Fibroblast of skin of scalp (primary cell): ENCODE measurements around the gene TLCD3A. TPM values are rescaled to one million over a fixed set of nuclear protein-coding genes. Genes with fewer than 3 reads are reported as not detected.
"Not testable (repeated sequence)": the region's sequence is repeated elsewhere in the genome, so short reads cannot be mapped to it uniquely, and the experiment has no call there.

Source experiments
- DNase-seq: peaks from one replicate; pipeline ENCODE4 v3.0.0-alpha.2; 2013
- polyA plus RNA-seq, 2 experiments: library from polyadenylated mRNA; unstranded; fragments of 120-200 nt; gene quantifications; one replicate each; pipeline ENCODE4 v1.2.1, GENCODE V29; 2013; ENCODE audit not compliant: insufficient read length in 2 of 2

The TLCD3A gene
- 31.2 TPM for polyA plus RNA-seq (2013, experiment 1 of 2; ENCODE audit: insufficient read length)
- 34.7 TPM for polyA plus RNA-seq (2013, experiment 2 of 2; ENCODE audit: insufficient read length)

DNA sequence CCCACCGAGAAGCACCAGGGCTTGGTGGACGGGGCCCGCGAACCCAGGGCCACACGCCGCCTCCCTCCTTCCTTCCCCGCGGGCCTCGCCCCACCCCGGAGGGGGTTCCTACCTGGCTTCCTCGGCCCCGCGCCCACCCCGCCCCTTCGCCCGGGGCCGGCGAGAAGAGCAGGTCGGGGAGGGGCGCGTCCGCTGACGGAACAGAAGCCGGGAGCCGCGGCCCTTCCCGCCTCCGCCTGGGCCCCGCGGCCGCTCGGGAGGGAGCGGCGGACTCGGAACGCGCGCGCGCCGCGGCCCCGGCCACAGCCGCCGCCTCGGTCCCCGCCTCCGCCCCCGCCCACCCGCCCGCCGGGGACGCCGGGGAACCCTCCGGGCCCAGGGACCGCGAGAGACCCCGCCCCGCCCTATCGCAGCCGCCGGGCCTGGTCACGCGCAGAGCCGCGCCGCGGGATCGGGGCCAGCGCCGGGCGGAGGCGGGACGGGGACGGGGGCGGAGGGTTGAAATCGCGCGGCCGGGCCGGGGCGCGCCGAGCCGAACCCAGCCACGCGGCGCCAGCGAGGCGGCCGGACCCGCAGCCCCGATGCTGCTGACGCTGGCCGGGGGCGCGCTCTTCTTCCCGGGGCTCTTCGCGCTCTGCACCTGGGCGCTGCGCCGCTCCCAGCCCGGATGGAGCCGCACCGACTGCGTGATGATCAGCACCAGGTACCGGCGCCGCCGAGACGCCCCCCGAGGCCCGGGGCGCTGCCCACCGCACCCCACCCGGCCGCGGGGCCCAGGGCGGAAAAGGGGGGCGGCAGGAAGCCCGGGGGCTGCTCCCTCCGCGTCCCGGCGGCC is at the start of gene TLCD3A:
Gene TLCD3A (plus strand): TSS at position 530 of the 835 bp plus-strand sequence. CDS start 52 bp downstream, at position 582.
- DNase-seq: peak; percentile 76

DNA sequence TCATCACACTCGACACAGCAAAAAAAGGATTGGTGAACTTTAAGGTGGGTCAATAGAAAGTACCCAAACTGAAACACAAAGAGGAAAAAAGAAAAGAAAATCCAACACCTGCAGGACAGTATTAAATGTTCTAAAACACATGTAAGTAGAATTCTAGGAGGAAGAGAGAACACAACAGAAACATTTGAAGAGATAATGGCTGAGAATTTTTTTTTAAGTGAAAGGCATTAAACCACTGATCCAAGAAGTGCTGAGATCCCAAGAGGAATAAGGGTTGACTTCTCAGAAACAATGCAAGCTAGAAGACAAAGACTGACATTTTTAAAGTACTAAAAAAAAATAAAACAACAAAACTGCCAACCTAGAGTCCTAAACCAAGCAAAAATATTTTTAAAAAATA is 49.4 kb upstream of the TLCD3A start:
- no peak for DNase-seq

DNA sequence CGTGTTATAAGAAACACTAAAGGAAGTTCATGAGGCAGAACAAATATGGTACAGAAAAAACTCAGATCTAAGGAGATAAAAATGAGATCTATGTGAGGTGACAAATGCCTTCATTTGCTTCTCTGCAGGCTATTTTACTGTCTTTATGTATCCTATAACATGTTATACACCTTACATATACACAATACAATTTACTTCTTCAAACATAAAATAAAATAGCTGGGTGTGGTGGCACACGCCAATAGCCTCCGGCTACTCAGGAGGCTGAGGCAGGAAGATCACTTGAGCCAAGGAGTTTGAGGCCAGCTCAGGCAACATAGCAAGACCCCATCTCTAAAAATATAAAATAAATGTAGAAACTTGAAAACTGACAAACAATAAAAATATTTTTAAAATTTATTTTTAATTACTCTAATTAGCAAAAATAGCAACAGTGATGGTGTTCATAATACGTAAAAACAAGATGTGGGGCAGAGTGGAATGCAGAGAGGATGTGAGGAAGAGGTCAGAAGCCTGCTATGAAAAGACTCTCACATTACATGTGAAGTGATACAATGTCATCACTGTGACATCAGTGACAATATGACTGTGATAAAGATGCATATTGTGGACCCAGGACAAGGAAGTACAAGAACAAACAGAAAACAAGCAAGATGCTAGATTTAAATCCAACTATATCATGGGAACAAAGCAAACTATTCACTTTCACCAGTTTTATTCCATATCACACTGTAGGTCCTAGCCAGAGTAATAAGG is 48.7 kb upstream of the TLCD3A start:
- no peak for DNase-seq

DNA sequence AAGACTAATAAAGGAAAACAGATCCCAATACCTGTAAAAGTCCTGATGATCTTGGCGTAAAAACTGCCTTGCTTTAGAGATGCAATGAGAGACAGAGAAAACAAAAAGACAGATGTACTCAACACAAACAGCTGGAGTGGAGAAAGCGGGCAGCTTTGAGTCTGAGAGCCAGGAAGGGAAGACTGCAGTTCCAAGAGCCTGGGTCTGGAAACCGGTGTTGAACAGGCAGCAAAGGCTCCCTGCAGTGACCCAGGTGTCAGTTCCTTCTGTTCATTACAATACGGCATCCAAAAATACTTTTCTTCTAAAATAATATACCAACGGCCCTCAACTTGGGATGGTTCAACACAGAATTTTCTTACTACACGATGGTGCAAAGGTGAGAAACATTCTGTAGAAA is 47.4 kb upstream of the TLCD3A start:
- DNase-seq: no peak

DNA sequence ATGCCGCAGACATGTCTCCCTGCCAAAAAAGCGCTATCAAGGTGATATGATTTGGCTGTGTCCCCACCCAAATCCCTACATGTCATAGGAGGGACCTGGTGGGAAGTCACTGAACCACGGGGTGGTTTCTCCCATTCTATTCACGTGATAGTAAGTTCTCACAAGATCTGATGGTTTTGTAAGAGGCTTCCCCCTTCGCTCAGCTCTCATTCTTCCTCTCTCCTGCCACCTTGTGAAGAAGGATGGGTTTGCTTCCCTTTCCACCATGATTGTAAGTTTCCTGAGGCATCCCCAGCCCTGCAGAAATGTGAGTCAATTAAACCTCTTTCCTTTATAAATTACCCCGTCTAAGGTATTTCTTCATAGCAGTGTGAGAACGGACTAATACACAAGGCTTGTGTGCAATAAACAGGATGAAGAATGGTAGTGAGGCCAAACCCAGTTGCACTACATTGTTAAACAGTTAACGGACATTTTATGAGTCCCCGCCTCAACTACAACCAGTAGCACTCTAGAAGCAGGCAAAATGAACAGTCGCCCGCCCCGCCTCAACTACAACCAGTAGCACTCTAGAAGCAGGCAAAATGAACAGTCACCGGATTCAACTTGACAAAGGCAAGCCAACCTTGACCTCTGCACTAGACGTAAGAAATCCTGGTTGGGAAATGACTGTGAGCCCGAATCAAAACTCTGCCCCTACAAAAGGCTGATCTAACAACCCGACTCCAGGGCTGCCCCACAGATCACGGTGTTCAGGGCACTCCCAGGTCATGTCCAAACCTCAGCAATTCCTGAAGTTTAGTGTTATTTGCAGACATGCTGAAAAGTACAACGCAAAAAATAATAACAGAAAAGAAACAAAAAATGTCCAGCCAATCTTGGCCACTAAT is 44.1 kb upstream of the TLCD3A start:
- peak; percentile 57 for DNase-seq

DNA sequence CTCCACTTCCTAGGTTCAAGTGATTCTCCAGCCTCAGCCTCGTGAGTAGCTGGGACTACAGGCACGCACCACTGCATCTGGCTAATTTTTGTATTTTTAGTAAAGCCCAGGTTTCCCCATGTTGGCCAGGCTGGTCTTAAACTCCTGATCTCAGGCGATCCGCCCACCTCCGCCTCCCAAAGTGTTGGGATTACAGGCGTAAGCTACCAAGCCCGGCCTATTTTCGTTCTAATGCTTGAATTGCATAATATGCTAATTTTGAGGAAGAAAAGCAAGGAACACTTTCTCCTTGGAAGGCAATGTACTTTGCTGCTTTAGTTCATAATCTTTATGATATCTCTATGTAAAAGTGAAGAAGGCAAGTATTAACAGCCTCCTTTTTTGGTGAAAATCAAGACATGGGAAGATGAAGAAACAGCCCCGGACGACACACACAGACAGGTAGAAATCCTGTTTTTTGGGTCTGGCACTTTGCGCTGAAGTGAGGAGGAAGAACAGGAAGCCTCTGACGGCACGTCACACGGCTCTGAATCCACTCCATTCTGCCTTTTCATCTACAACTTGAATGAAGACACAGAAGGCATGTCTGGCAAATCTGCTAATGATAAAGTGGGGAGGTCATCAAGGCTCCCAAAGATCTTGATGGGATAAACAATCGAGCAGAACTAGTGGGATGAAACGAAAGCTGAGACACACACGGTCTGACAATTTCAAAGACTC is 42.7 kb upstream of the TLCD3A start:
- DNase-seq: no peak

DNA sequence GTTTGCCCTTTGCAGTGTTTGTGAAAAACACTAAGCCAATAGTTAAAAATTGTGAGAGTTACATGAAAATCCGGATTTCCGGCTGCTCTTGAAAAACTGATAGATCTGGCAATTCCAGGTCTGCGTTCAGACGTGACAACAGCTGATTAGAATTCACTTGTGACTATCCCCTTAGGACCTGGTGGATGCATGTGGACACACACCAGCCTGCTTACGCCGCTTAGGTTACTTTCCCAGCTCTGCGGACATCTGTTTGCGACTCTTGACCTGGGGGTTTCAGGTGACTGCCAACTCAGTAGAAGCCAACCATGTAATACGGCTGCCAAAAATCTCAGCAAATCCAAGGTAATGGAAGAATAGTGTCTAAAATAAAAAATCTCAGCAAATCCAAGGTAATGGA is 42.0 kb upstream of the TLCD3A start:
- DNase-seq: no peak

DNA sequence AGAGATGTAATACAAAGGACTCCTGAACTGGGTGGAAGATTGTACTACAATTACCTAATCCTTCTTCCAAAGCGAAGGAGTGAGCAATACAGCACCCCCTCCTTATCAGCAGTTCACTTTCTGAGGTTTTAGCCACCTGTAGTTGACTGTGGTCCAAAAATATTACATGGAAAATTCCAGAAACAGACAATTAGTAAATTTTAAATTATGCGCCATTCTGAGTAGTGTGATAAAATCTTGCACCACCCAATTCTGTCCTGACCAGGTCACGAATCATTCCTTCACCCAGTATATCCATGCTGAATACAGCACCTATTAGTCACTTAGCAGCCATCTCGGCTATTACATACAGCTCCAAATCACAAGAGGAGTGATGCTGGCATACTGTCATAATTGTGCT is 41.0 kb upstream of the TLCD3A start:
- DNase-seq: peak; percentile 77

DNA sequence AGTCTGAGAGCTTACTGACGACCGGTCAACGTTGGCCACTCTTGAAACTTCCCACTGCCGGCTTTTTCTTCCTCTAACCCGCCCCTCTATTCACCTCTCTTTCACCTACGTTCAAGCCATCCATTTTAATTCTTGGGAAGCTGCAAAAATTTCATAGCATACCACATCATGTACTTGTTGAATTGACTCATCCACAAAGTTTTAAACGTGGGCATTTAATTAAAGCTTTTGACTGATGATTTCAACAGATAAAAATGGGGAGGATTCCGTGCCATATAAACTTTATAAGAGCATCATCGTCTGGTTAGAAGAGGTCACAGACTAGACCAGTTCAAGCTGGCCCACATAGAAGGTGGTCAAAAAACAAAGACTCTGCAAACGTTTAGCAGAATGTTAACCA is 40.3 kb upstream of the TLCD3A start:
- DNase-seq: peak; percentile 89

DNA sequence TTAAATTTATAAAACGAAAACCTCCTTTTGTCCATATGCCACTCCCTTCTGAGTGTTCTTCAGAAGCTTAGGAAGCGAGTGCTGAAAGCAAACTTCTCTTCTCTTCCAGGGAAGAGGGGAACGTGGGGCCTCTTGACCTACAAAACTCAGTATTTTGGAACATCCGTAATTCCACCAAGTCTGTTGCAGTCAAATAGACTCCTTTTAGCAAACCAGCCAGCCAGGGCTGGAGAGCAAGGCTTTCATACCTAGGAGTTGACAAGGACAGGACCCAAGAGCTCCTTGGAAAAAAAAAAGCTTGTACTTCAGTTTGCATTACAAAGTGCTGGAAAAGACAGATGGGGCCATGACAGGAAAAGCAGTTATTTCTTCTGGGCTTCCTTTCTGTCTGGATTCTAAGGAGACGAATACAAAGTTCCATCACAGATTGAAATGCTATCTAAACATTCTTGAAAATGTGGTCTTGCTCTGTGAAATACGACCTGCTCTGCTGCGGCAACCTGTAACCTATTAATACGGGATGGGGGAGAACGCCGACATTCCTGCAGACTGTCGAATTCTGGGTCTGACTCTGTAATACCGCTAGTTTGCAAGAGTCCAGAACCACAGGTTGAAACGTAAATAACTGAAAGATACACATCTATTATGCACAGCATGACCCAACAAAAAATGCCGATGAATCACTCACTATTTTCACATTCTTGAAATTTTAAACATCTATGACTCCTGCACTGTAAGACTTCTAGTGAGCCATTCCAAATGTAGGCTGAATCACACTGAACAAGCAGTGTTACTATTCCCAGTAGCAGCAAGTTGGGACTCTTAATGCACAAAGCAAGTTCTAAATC is 38.4 kb upstream of the TLCD3A start:
- DNase-seq: peak; percentile 96

DNA sequence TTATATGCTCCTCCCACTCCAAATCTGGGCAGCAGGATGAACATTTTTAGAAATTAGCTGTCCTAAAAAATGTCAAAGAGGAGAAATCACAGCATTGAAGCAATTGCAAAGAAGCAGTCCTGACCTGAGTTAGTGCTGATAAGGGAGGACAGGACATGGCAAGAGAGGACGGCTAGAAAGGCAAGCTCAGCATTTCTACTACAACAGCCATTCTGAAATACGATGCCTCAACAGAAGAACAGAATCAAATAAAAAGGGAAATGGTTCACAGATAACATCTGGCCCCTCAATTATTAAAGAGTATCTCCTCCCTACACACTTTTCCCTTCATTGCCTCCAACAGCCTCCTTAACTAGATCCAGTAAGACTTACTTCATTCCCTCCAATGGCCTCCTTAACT is 36.0 kb upstream of the TLCD3A start:
- no peak for DNase-seq

DNA sequence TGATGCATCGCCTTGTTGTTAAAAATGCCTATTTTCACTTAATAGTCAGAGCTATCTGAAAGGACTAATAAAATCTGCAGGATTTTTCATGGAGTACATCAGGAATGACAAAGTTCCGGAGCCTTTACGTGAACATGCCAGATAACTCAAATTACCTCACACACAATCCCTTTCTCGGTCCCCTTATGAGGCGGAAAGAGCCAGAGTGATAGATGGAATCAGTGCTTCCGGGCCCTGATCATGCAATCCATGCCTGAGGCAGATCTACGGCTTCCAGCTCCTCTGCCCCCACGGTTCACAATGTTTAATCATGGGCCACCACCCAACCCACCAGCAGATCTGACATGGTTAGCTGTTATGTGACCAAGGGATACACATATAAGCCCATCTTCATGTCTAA is 34.7 kb upstream of the TLCD3A start:
- DNase-seq: no peak

DNA sequence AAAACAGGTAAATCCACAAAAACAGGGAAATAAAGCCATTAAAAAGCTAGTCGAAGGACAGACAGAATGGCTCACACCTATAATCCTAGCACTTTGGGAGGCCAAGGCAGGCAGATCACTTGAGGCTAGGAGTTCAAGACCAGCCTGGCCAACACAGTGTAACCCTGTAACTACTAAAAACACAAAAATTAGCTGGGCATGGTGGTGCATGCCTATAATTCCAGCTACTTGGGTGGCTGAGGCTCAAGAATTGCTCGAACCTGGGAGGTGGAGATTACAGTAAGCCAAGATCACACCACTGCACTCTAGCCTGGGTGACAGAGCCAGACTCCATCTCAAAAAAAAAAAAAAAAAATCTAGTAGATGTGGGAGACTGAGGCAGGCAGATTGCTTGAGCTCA is 34.3 kb upstream of the TLCD3A start:
- not testable (repeated sequence) for DNase-seq

DNA sequence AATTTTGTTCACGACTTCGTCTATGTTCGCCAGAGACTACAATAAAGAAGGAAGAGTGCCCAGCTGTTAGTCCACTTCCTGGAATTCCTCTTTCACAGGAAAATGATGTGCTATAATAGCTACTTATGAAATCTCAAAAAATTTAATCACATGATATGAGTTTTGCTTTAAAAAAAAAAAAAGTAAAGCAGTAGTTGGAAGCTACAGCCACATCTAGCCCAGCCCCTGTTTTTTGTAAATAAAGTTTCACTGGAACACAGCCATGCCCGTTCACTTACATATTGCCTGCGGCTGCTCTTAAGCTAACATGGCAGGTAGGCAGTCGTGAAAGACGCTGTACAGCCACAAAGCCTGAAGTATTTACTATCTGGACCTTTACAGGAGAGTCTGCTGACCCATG is 33.1 kb upstream of the TLCD3A start:
- DNase-seq: no peak

DNA sequence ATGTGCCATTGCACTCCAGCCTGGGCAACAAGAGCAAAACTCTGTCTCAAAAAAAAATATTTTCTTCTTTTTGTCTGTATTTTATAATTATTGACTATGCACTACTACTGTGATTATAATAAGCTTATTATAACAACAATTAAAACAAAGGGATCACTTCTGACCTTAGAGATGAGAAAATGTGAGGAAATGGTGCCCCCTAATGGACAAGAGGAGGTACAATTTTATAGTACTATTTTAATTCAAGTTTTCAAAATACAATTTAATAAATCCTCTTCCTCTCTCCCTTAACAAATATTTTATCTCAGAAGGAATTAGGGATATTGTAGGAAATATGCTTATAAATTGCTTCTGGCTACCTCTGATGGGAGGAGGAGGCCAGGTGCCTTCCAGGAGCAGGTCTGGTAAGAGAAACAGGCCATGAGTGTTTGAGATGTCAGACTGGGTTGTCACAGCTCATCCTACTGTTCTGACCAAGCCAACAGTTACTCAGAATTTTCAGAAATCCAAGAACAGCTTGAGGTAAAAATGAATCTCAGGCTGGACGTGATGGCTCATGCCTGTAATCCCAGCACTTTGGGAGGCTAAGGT is 31.8 kb upstream of the TLCD3A start:
- DNase-seq: peak; percentile 40

DNA sequence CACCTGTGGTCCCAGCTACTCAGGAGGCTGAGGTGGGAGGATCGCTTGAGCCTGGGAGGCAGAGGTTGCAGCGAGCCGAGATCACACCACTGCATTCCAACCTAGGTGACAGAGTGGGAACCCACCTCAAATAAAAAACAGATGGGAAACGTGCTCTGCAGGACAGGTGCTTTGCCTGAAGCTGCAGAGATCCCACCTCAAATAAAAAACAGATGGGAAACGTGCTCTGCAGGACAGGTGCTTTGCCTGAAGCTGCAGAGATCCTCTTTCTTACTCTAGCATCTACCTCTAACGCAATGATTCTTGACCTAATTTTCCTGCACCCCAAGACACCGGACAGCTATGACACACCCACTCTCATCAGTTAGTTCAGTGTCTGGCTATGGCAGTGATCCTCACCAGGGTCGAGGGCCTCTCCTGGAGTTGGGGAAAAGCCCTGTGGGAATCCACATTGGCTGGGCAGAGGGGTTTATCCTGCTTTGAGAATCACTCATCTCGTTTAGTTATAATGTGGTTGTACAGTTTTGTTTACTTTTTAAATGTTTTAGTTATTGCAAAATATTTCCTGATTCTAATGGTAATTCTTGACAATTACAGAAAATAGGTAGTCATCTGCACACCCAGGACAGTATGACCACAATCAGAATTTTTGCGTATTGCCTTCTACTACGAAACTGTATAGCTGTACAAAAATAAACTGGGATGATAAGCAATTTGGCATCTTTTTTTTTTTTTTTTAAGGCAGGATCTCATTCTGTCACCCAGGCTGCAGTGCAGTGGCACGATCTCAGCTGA is 29.1 kb upstream of the TLCD3A start:
- DNase-seq: no peak

DNA sequence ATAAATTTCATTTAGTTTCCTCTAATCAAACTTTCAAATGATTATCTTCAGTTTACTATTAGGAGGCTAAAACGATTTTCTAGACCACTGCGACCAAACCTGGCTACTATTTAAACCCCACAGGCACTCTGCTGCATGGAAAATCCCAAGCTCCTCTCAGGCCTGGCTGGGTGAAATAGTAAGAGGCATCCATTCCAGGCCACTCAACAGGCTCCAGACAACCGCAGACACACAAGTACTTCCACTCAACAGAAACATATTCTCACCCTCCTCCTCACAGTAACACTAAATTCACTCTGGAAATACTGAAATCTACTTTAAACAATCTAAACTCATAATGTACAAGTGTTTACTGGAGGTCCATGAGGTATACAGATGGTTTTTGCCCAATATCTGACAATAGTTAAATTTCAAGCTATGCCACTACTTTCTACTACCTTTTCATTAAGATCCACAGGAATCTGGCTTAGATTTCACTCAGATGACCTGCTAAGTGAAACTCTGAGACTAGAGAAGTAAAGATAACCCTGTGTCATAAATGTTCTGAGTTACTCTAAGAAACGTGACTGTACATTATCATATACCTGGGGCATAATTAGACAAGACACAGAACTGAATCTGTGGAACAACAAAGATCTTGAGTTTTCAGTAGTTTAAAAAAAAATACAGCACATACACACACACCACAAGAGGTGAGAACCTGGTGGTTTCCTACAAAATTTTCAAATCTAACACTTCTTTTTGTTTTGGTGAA is 28.1 kb upstream of the TLCD3A start:
- no peak for DNase-seq

DNA sequence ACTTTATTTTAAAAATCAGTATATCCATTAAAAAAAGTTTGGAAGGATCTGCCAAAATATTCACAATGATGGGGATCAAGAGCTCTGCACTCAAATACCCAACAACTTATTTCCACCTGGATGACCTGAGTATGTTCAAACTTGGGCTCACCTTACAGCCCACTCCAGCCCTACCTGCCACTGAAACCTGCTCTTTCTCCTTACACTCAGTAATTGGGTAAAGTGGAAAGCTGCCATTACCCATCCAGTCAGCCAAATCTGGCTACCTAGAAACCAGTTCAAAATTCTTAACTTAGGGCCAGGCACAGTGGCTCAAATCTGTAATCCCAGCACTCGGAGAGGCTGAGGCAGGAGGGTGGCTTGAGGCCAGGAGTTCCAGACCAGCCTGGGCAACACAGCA is 27.4 kb upstream of the TLCD3A start:
- DNase-seq: no peak

DNA sequence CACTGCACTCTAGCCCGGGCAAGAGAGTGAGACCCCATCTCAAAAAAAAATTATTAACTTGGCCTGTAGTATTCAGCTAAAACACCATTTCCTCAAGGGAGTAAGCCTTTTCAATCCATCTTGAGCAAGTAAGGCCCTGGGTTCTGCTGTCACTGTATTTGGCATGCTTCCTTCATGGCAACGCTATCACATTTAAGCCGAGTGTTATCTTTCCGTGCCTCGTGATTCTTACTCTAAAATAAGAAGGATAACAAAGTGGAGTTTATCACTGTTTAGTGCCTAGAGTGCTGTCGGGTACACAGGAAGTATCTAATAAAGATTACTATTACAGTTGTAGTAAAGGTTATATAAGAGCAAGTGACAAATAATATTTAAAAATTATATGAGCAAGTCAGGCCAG is 26.5 kb upstream of the TLCD3A start:
- DNase-seq: no peak
